WTC11 (cell line): ENCODE measurements around the gene SLK.

Experiments used
- AFF4 ChIP-seq: sonication (generic); formaldehyde crosslinking; IDR thresholded peaks from 2 replicates; pipeline ENCODE4 v1.8.1; 2023; ENCODE audit warnings: mild to moderate bottlenecking, missing genetic modification reagents, borderline replicate concordance
- CTCF ChIP-seq: fragments of 200-600 bp; IDR thresholded peaks from 2 replicates; pipeline ENCODE4 v1.8.0; 2022; ENCODE audit warnings: antibody characterized with exemption
- E2F4 ChIP-seq: sonication (generic); formaldehyde crosslinking; IDR thresholded peaks from 2 replicates; pipeline ENCODE4 v1.8.1; 2022; ENCODE audit warnings: low read depth, mild to moderate bottlenecking, moderate library complexity, missing genetic modification reagents, borderline replicate concordance
- E2F5 ChIP-seq: sonication (generic); formaldehyde crosslinking; IDR thresholded peaks from 2 replicates; pipeline ENCODE4 v1.8.1; 2022; ENCODE audit warnings: mild to moderate bottlenecking, moderate library complexity, missing genetic modification reagents
- FOXK1 ChIP-seq: sonication (generic); formaldehyde crosslinking; IDR thresholded peaks from 2 replicates; pipeline ENCODE4 v1.8.0; 2022; ENCODE audit warnings: mild to moderate bottlenecking, moderate library complexity, missing genetic modification reagents
- MAX ChIP-seq: sonication (generic); formaldehyde crosslinking; IDR thresholded peaks from 2 replicates; pipeline ENCODE4 v1.8.0; 2022; ENCODE audit warnings: mild to moderate bottlenecking, missing genetic modification reagents
- TEAD4 ChIP-seq: sonication (generic); formaldehyde crosslinking; IDR thresholded peaks from 2 replicates; pipeline ENCODE4 v1.8.0; 2022; ENCODE audit warnings: mild to moderate bottlenecking, missing genetic modification reagents
- ZBTB21 ChIP-seq: sonication (generic); formaldehyde crosslinking; IDR thresholded peaks from 2 replicates; pipeline ENCODE4 v1.8.1; 2023; ENCODE audit warnings: mild to moderate bottlenecking, missing genetic modification reagents, borderline replicate concordance
- TF ChIP-seq, protein P1 (sequence below): sonication (generic); formaldehyde crosslinking; IDR thresholded peaks from 2 replicates; pipeline ENCODE4 v1.8.1; 2023; ENCODE audit warnings: mild to moderate bottlenecking, missing genetic modification reagents, moderate library complexity
- TF ChIP-seq, protein P2 (sequence below): sonication (generic); formaldehyde crosslinking; IDR thresholded peaks from 2 replicates; pipeline ENCODE4 v1.8.1; 2023; ENCODE audit warnings: mild to moderate bottlenecking, missing genetic modification reagents

DNA sequence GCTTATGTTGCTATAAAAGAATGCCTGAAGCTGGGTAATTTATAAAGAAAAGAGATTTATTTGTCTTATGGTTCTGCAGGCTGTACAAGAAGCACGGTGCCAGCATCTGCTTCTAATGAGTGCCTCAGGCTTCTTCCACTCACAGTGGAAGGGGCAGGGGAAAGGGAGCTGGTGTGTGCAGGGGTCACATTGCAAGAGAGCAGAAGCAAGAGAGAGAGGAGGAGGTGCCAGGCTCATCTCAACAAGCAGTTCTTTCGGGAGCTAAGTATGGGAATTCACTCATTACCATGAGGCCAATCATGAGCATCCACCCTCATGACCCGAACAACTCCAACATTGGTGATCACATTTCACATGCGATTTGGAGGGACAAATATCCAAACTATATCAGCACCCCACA, 17.2 kb upstream of the SLK start:
- TF ChIP-seq TEAD4 (no peak), AFF4 (CRISPR knock-in tag) (no peak), CTCF (no peak), FOXK1 (CRISPR knock-in tag) (no peak), MAX (CRISPR knock-in tag) (no peak), E2F5 (CRISPR knock-in tag) (no peak), ZBTB21 (no peak), E2F4 (CRISPR knock-in tag) (no peak)
- TF ChIP-seq, protein P1, sequence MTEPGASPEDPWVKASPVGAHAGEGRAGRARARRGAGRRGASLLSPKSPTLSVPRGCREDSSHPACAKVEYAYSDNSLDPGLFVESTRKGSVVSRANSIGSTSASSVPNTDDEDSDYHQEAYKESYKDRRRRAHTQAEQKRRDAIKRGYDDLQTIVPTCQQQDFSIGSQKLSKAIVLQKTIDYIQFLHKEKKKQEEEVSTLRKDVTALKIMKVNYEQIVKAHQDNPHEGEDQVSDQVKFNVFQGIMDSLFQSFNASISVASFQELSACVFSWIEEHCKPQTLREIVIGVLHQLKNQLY (CRISPR knock-in tag) = no peak
- TF ChIP-seq, protein P2, sequence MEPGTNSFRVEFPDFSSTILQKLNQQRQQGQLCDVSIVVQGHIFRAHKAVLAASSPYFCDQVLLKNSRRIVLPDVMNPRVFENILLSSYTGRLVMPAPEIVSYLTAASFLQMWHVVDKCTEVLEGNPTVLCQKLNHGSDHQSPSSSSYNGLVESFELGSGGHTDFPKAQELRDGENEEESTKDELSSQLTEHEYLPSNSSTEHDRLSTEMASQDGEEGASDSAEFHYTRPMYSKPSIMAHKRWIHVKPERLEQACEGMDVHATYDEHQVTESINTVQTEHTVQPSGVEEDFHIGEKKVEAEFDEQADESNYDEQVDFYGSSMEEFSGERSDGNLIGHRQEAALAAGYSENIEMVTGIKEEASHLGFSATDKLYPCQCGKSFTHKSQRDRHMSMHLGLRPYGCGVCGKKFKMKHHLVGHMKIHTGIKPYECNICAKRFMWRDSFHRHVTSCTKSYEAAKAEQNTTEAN (CRISPR knock-in tag) = no peak
